Astrocyte of the hippocampus (primary cell): Measurements from ENCODE around the gene RAP1GAP.
"Not testable (repeated sequence)": the region's sequence is repeated elsewhere in the genome, so short reads cannot be mapped to it uniquely, and the experiment has no call there.

Source experiments
- DNase-seq: peaks from one replicate; pipeline ENCODE4 v3.0.0; 2011; ENCODE audit warnings: low read depth, low spot score

Gene RAP1GAP

GRCh38 chr1:21677168-21677567 is 8.0 kb upstream of the RAP1GAP start:
- no peak for DNase-seq

- no peak for DNase-seq
Observed at GRCh38 chr1:21674957-21675356, 5.8 kb upstream of the RAP1GAP start.

- DNase-seq: not testable (repeated sequence)
Observed at GRCh38 chr1:21673853-21674252, 4.7 kb upstream of the RAP1GAP start.

DNA sequence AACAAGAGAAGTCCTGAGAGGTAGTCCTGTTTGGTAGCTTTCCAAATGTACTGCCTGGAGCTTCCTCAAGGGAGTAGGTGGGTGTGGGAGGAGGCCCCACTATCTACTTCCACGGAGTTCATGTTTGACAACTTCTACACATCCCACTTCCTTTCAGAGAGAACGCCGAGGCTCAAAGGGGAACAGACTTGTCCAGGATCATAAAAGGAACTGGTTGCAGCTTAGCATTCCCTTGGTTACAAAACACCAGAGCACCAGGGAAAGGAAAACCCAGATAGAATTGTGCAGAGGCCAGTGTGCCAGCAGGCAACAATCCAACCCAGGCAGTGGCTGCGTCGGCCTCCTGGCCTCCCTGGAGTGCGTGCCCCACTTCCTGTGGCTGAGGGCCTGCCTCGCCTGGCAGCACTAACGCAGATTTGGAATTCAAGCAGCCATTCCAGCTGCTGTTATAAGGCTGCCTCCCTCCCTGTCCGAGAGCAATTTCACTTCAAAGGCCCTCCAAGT is 4.2 kb upstream of the RAP1GAP start:
- DNase-seq: peak; percentile 76

DNA sequence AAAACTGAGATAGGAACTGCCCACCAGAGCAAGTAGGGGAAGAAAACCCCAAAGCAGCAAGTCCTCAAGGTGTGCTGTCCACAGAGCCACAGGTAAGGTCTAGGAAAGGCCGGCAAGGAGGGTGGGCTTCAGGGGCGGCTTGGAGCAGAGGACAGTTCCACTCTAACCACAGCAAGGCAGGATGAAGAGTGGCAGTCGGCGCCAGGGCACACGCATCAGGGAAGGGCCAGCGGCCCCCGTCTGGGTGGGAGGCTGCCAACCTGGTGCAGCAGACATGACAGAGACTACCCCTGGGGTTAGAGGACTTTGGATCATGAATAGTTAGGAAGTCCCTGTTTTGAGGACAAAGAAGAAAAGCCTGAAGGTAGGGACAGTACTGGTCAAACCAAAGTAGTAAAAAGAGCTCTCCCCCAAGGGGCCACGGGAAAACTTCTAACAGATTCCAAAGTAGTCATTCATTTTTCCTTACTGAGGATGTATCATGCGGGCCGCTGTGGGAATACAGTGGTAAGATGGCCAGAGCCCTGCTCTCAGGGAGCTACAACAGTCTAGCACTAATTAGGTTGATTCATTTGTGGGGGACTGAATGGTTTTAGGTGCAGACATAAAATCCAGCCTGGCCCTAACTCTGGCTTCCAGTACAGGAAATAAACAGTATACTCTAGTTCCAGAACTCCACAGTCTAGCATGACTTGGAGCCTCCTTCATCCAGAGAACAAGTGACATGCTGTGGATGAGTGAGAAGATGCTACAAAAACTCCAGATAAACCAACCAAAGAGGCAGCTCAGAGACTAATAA is 3.5 kb upstream of the RAP1GAP start:
- peak; percentile 32 for DNase-seq

- DNase-seq: peak; percentile 44
Observed at GRCh38 chr1:21671915-21672314, 2.8 kb upstream of the RAP1GAP start.

- no peak for DNase-seq
Observed at GRCh38 chr1:21670956-21671902, 2.1 kb upstream of the RAP1GAP start.

DNA sequence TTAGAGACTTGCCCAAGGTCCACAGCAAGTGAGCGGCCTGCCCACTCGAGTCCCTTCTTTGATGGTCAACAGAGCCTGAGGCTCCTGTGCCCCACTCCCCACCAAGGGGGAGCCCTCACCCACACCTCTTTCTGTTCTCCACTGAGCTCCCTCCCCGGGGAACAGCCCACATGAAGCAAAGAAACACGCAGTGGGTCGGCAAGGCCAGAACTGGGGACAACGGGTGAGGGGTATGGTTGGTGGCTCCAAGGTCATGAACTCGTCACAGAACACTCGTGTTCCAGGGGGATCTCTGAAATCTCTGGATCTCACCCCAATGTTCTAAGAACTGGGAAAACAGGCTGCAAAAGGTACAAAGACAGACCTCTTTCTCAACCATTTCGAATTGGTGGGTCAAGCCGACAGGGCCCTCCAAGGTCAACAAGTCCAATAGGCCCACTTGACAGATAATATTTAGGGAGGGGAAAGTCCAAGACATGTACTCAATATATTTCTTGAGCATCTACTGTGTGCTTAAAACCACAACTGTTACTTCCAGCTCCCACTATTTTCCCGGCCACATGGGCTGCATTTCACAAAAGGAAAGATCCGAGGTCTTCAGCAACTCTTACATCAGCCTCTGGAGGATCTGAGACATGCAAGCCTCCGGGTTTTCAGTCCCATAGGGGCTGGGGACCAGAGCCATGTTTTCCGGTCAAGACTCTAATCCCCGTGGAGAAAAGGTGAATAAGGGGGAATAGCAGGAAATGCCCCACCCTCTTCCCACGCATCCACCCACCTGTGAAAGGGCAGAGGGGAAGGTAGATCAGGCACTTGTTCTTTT is 1.1 kb upstream of the RAP1GAP start:
- DNase-seq: no peak

- DNase-seq: no peak
Observed at GRCh38 chr1:21668951-21669257, 253 bp downstream of the RAP1GAP start.

- no peak for DNase-seq
Observed at GRCh38 chr1:21668232-21668950, 766 bp downstream of the RAP1GAP start.

DNA sequence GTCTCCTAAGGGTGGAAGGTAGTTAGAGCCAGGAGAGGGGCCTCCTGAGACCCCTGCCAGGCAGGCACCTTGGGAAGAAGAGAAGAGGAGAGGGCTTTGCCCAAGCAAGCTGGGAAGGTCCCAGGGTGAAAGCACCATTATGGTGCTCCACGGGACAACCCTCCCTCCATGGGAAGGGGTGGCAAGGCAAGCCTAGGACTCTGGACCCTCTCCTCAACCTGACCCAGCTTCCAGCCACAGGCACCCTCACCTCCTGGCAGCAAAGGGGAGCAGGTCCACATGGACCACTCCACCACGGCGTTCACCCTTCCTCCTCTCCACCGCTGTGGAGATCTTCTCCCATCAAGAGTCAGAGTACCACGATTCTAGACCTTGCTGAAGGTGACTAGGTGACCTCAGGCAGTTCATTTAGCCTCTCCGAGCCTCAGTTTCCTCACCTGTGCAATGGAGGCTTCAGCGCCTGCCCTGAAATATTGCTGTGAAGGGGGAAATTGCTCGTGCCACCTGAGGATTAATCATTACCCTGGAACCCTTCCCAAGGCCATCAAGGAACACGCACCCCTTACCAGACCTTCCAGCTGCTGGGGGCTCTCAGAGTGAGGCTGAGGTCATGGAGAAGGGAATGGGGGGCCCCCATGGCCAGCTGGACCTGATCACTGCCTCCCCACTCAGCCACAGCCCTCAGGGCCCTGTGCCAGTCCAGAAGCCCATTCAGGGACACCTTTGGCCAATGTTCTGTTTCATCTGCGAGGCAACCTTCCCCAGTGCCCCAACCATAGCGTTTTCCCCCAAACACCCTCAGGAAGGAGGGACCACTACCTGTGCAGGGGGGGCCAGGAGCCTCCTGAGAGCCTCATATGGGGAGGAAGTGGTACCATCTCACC is 1.6 kb downstream of the RAP1GAP start:
- no peak for DNase-seq

GRCh38 chr1:21666576-21667320 is 2.4 kb downstream of the RAP1GAP start:
- no peak for DNase-seq

GRCh38 chr1:21665711-21666575 is 3.2 kb downstream of the RAP1GAP start:
- no peak for DNase-seq

DNA sequence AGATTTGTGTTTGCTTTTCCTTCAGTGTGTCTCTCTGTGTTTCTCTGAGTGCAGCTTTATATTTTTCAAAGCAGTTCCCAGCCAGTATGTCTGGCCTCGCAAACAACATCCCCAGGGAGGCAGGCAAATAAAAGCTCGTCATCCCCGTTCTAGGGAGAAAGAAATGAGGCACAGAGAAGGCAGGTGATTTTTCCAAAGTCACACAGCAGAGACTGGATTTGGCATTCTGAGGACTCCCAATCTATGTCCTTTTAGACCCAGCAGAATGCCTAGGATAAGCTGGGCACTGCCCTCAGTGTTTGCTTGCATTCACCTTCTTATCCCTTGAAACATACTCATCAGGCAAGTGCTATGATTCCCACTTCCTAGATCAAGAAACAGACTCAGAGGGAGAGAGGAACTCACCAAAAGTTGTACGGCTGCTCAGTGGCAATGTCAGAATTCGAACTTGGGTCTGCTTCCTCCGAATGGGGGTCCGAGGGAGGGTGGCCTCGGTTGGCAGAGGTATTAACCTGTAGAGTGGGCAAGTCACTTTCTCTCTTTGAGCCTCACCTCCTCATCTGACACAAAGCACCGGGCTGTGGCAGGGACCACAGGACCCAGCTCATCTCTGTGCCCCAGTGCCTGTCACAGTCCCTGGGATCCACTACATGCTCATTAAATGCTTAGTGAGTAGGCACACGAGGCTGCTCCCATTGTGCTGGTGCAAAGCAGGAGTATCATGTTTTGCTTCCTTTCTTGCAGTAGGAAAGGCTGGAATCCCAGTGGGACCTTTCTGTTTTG is 4.2 kb downstream of the RAP1GAP start:
- no peak for DNase-seq

- DNase-seq: no peak
Observed at GRCh38 chr1:21663951-21664805, 5.0 kb downstream of the RAP1GAP start.

DNA sequence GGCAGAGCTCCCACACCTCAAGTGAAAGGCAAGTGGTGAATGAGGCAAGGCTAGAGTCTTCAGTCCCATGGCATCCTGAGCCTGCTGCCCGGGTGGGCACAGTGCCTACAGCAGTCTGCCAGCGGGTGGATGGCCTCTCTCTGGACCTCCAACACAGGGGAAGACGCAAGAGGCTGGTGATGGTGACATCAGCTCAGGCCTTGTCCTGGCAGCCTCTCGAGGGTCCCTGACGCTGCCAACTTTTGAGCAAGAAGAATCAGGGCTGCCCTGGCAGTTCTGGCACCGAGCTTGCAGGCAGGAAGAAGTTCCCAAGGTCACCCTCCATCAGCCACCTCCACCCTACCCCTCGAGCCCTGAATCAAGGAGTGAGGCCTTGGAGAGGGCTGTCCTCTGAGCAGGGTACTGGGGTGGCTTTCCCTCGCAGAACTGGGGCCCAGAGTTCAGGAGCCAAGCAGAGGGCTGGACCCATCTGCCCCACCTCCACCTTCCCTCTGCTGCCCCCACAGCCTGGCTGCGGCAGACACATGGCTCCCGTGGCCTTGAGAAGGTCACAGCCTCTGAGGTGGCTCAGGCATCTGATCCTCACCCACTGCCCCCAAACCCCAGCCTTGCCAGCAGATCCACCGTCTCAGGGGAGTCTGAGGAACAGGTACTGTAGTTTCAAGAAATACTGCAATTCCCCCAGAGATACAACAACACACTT is 5.8 kb downstream of the RAP1GAP start:
- DNase-seq: no peak
